Stimulated activated CD8-positive, alpha-beta memory T cell treated with anti-CD3 and anti-CD28 coated beads, Interleukin-7, amount 100 ng/mL, for 4 hours (primary cell): ENCODE data around the gene MRPS31.
A peak's percentile ranks its signal among the peaks of the same experiment; 100 is the strongest.
"Not testable (repeated sequence)": the region's sequence is repeated elsewhere in the genome, so short reads cannot be mapped to it uniquely, and the experiment has no call there.

Experiments
- DNase-seq, 2 donors: peaks; one replicate each; pipeline ENCODE4 v3.0.0-alpha.2; 2020; ENCODE audit warnings: low read depth in 2 of 2

The MRPS31 gene

DNA sequence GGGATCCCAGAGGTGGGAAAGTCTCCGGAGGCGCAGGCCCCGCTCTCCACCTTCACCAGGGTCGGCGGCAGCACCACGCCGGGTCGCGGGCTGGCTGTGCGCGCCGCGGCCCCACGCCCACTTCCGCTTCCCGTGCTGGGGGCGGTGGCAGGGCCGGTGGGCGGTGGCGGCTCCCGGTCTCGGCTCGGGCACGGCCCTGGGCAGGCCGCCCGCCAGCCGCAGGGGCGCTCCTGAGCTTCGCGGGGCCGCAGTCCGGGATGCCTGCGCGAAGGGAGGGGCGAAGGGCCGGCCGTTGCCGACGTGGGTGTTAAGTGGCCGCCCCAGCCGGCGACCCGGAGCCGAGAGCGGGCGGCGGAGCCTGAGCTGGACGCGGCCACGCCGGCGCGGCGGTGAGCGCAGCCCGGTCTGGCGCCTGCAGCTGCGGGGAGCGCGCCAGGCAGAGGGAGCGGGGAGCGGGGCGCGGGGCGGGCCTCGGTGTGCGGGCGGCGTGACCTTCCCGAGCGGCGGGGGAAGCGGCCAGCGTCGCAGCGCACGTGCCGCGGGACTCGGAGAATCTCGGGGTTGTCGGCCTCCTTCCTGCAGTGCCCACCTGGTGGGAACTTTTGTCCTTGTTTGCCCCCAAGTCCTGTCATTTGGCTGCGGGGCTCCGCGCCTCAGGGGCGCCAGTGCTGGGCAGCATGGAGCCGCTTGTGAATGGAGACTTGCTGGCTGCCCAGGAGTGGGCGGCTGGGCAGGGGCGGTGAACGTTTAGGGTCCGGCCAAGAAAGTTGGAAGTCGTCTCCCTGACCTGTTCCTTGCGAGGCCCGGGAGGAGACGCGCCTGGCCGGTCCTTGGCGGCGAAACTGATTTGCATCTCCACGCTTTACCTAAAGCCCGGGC, 18.5 kb upstream of the MRPS31 start, which contains the start of gene SLC25A15:
TSS of gene SLC25A15 (plus strand) at position 337 of the 879 bp plus-strand sequence. CDS start 3,616 bp downstream, outside the sequence.
- DNase-seq: peak; percentile 36 to 76

- DNase-seq: not testable (repeated sequence)
Observed at GRCh38 chr13:40788540-40789274, 17.7 kb upstream of the MRPS31 start.

DNA sequence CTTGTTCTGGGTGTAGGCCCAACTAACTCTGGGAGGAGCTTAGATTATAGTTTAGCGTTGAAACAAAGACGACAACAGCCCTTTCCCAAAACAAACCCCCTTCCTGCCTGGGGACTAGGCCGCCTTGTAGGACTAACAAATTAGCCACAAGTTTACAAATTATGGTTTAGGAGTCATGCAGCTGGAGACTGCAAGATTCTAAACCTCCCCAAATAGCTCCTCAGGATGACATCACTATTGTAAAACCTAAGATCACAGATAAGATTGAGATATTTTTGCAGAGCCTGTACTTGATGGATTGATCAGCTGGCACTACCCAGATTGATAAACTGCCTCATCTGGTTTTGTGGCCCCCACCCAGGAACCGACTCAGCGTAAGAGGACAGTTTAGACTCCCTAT, 16.1 kb upstream of the MRPS31 start:
- DNase-seq: no peak

GRCh38 chr13:40786568-40786996, 15.6 kb upstream of the MRPS31 start:
- no peak for DNase-seq

DNA sequence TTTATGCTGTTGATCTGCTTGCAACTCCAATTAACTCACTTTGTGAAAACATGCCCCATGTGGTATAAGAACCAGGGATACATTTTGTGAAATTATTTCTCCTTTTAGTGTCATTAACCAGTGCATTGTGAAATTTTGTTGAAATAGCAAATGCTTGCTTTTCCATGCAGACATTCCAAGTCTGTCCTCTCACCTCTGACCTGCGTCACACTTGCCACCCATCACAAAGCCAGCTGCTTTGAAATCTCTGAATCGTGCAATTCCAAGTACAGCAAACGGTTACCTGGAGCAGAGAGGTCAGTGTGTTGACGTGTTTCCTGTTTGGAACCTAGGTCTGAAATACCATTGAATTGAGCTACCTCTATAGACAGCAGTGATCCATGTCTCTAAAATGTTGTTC, 13.6 kb upstream of the MRPS31 start:
- DNase-seq: no peak

GRCh38 chr13:40782971-40783370, 12.0 kb upstream of the MRPS31 start:
- DNase-seq: not testable (repeated sequence)

DNA sequence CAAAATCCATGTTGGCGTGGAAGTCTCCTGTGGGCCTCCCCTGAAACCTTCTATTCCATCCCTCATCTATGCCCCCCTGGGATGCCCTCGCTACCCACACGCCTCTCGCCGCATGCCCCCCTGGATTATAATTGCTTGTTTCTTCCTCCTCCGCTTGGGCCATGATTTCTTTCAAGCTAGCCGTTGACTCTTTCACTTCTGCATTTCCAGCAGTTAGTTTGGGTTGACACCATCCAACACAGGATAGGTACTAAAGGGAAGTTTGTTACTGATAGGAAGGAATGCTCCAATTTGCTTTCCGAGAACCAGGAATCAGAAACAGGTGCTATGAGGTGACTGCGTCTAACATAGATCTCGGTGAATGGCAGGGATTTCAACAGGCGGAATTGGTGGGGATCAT, 10.7 kb upstream of the MRPS31 start:
- no peak for DNase-seq

GRCh38 chr13:40780822-40781401, 9.9 kb upstream of the MRPS31 start:
- no peak for DNase-seq

GRCh38 chr13:40779796-40780285, 8.9 kb upstream of the MRPS31 start:
- DNase-seq: no peak

GRCh38 chr13:40779049-40779448, 8.1 kb upstream of the MRPS31 start:
- DNase-seq: no peak

DNA sequence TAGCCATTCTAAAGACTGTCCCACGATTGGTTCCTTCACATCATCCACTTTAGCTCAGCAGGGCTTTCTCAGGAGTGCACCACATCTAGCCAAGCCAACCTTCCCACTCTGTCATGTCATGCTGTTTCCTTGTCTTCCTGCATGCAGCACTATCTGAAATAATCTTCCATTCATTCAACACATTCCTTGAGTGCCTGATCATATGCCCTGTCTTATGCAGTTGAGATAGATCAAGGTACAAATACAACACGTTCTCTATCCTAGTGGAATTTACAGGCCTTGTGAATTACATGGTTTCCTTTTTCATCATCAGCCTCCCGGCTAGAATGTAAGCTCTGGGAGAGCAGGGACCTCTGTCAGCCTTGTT, 6.8 kb upstream of the MRPS31 start:
- DNase-seq: no peak

GRCh38 chr13:40777166-40777808, 6.3 kb upstream of the MRPS31 start:
- DNase-seq: no peak

GRCh38 chr13:40776681-40777165, 5.7 kb upstream of the MRPS31 start:
- DNase-seq: peak; percentile 45 to 55

GRCh38 chr13:40776232-40776631, 5.2 kb upstream of the MRPS31 start:
- no peak for DNase-seq

DNA sequence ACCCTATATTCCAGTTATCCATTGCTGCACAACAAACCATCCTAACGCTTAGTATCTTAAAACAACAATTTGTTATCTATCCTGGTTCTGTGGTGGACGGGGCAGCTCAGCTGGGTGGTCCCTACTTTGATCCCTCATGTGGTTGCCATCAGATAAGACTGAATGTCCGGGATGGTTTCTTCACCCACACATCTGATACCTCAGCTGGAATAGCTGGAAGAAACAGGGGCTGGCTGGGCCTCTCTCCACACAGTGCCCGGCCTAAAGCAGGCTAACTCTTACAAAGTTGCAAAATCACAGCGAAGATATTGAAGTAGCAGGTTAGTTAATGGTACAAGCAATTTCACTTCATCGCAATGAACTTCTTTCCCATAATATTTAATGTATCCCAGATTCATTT, 3.7 kb upstream of the MRPS31 start:
- no peak for DNase-seq

GRCh38 chr13:40772765-40773473, 1.9 kb upstream of the MRPS31 start:
- no peak for DNase-seq

DNA sequence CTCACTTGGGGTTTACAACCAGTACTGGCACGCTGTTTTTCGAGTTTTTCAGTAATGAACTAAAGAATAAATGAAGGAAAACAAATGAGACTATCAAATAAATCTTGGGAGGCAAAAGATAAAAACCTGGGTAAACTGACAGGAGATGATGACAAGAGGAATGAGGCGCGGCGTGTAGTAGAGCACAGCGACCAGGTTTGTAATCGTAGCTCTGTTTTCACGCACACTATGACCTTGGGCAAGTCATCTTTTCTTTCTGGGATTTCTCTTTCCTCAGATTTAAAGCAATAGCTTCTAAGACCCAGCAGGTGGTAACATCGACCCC, 419 bp downstream of the MRPS31 start:
- DNase-seq: no peak

- no peak for DNase-seq
Observed at GRCh38 chr13:40769970-40770369, 1.0 kb downstream of the MRPS31 start.

DNA sequence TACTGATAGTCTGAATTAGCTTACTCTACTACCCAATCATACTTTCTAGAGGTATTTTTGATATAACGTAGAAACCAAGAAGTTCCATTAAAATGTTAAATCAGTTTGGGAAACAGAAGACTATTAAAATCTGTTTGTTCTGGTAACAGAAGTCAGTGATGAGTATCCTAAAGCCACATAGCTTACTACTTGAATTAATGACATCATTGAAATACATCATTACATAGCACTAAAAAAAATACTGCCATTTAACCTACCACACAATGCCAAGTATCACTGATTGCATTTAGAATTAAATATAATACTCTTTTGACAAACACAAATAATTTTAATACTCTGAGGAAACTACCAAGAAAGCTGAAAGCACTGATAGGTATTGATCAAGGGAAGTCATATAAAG, 5.4 kb downstream of the MRPS31 start:
- no peak for DNase-seq

DNA sequence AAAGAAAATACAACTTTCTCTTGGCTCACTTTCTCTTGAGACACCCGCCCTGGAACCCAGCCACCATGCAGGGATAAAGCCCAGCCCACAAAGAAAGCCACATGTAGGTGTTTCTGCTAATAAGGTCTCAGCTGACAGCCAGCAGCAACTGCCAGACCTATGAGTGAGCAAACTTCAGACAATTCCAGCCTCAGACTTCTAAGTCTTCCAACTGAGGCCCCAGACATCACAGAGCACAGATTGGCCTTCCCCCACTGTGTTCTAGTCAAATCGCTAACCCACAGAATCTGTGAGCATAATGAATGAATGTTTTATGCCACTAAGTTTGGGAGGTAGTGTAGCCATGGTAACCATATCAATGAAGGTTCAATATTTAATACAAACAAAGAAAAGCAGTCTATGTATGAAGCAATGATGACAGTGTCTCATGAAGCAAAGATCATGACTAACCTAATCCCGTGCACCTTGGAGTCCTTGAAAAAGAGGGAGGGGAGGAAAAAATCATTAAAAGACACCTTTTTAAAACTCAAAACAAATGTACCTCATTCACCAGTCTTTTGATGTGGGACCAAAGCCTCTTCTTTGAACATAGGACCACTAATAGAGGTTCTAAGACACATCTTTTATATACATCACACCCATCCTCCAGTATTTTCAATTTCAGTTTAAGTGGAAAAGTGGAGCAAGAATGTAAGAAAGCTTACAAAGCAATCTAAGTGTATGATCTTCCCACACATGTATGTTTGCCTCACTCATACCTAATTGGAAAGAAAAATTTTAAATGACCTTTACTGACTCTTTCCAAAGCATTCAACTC, 6.2 kb downstream of the MRPS31 start:
- DNase-seq: no peak
